Measurements from ENCODE around the gene DVL2.

Gene DVL2

GRCh38 chr17:7195971-7196370 lies 38.3 kb downstream of the DVL2 start:
- TF ChIP-seq CTCF (IDR thresholded peaks at IDR 0.05; ENCODE audit: extremely low read depth, insufficient read depth, missing control alignments) = no peak
- in situ Hi-C loops (cut with MboI; ENCODE audit: low pct_unique_long_range_greater_than_20kb, low sequenced_read_pairs, unreplicated experiment) = no loop called here
- no peak for DNase-seq (ENCODE audit: low spot score)

GRCh38 chr17:7192271-7192937 lies 41.9 kb downstream of the DVL2 start:
- in situ Hi-C loops (cut with MboI; ENCODE audit: low pct_unique_long_range_greater_than_20kb, low sequenced_read_pairs, unreplicated experiment) = no loop called here
- no peak for DNase-seq (ENCODE audit: low spot score)
- TF ChIP-seq CTCF (IDR thresholded peaks at IDR 0.05; ENCODE audit: extremely low read depth, insufficient read depth, missing control alignments) = no peak

GRCh38 chr17:7191571-7192270 lies 42.6 kb downstream of the DVL2 start:
- in situ Hi-C loops (cut with MboI; ENCODE audit: low pct_unique_long_range_greater_than_20kb, low sequenced_read_pairs, unreplicated experiment) = no loop called here
- DNase-seq (ENCODE audit: low spot score) = no peak
- TF ChIP-seq CTCF (IDR thresholded peaks at IDR 0.05; ENCODE audit: extremely low read depth, insufficient read depth, missing control alignments) = no peak

GRCh38 chr17:7191069-7191468 lies 43.2 kb downstream of the DVL2 start:
- TF ChIP-seq CTCF (IDR thresholded peaks at IDR 0.05; ENCODE audit: extremely low read depth, insufficient read depth, missing control alignments) = no peak
- in situ Hi-C loops (cut with MboI; ENCODE audit: low pct_unique_long_range_greater_than_20kb, low sequenced_read_pairs, unreplicated experiment) = no loop called here
- no peak for DNase-seq (ENCODE audit: low spot score)

- in situ Hi-C loops (cut with MboI; ENCODE audit: low pct_unique_long_range_greater_than_20kb, low sequenced_read_pairs, unreplicated experiment) = no loop called here
- no peak for DNase-seq (ENCODE audit: low spot score)
- TF ChIP-seq CTCF (IDR thresholded peaks at IDR 0.05; ENCODE audit: extremely low read depth, insufficient read depth, missing control alignments) = no peak
Observed at GRCh38 chr17:7190276-7190917, 43.9 kb downstream of the DVL2 start.

GRCh38 chr17:7186241-7186640 lies 48.1 kb downstream of the DVL2 start:
- no peak for DNase-seq (ENCODE audit: low spot score)
- TF ChIP-seq CTCF (IDR thresholded peaks at IDR 0.05; ENCODE audit: extremely low read depth, insufficient read depth, missing control alignments) = peak; percentile 15
- in situ Hi-C loops (cut with MboI; ENCODE audit: low pct_unique_long_range_greater_than_20kb, low sequenced_read_pairs, unreplicated experiment) = no loop called here
